AG04449 (cell line): ENCODE results near the gene NAALAD2.
"Not testable (repeated sequence)": the region's sequence is repeated elsewhere in the genome, so short reads cannot be mapped to it uniquely, and the experiment has no call there.

ENCODE experiments used
- CTCF ChIA-PET: fragments of 350-600 bp; formaldehyde crosslinking; extraction: SDS; loops from one replicate; lab custom pipeline; 2021; ENCODE audit warnings: antibody characterized with exemption; lab: Yijun Ruan, JAX
- POLR2A ChIA-PET: fragments of 400-600, 350-600 bp; formaldehyde crosslinking; extraction: SDS; loops from one replicate; lab custom pipeline; 2020; ENCODE audit warnings: antibody characterized with exemption, inconsistent platforms; lab: Yijun Ruan, JAX
- DNase-seq: peaks from one replicate; pipeline ENCODE4 v3.0.0-alpha.2; 2010; ENCODE audit warnings: low read depth, low spot score
- H3K4me3 ChIP-seq: 2 replicates; pipeline ENCODE4 v1.5.1; 2011; ENCODE audit warnings: low read depth, mild to moderate bottlenecking, control low read depth, low read length
- TF ChIP-seq, protein P1 (sequence below): IDR thresholded peaks from one replicate; pipeline ENCODE4 v1.5.1; 2011; ENCODE audit warnings: mild to moderate bottlenecking, moderate library complexity, low read length, control low read depth, inconsistent platforms; ENCODE audit not compliant: insufficient read depth; ENCODE audit errors: missing control alignments

NAALAD2 gene

GRCh38 chr11:90204832-90205646 is 70.6 kb downstream of the NAALAD2 start:
- ChIA-PET POLR2A (interaction anchor here (0.7 kb wide), 1 partner anchor 18 kb away, joined by 3 read pairs; no protein-coding TSS in a partner anchor), CTCF (interaction anchor here (0.6 to 2.7 kb wide), 15 partner anchors 9 to 590 kb away, joined by 3 to 34 read pairs (median 5); no protein-coding TSS in a partner anchor)
- no peak overlapping the region for H3K4me3 ChIP-seq
- TF ChIP-seq, protein P1, sequence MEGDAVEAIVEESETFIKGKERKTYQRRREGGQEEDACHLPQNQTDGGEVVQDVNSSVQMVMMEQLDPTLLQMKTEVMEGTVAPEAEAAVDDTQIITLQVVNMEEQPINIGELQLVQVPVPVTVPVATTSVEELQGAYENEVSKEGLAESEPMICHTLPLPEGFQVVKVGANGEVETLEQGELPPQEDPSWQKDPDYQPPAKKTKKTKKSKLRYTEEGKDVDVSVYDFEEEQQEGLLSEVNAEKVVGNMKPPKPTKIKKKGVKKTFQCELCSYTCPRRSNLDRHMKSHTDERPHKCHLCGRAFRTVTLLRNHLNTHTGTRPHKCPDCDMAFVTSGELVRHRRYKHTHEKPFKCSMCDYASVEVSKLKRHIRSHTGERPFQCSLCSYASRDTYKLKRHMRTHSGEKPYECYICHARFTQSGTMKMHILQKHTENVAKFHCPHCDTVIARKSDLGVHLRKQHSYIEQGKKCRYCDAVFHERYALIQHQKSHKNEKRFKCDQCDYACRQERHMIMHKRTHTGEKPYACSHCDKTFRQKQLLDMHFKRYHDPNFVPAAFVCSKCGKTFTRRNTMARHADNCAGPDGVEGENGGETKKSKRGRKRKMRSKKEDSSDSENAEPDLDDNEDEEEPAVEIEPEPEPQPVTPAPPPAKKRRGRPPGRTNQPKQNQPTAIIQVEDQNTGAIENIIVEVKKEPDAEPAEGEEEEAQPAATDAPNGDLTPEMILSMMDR: peak; percentile 76
- no peak for DNase-seq

DNA sequence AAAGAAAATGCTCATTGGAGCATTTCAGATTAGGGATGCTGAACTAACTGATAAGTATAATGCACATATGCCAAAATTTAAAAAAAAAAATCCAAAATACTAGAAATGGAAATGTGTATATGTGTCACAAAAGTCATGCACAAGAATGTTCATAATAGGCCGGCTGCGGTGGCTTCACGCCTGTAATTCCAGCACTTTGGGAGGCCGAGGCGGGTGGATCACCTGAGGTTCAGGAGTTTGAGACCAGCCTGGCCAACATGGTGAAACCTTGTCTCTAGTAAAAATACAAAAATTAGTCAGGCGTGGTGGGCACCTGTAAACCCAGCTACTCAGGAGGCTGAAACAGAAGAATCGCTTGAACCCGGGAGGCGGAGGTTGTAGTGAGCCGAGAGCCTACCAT is 73.5 kb downstream of the NAALAD2 start:
- CTCF ChIA-PET: interaction anchor here (1.1 kb wide), 1 partner anchor 11 kb away, joined by 5 read pairs; no protein-coding TSS in a partner anchor
- H3K4me3 ChIP-seq, POLR2A ChIA-PET, DNase-seq: not testable (repeated sequence)

DNA sequence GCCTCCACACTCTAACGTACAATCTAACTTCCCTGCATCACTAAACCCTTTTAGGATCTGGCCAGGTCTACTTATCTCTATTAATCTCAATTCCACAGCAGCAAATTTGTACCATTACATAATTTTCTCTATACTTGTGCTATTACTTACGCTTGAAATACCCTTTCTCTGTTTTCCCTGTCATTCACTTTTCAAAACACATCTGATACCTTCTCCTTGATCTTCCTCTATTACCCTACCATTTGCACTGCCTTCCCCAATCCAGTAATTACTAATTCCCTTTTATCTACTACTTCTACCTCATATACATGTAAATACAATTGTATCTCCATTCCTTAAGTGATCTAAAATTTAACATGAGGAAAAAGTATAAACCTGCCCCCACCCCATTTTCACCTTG is 74.4 kb downstream of the NAALAD2 start:
- TF ChIP-seq, protein P1: no peak
- no peak for DNase-seq
- ChIA-PET CTCF (interaction anchor here (1.1 kb wide), 1 partner anchor 11 kb away, joined by 5 read pairs; no protein-coding TSS in a partner anchor), POLR2A (no interaction called here)
- H3K4me3 ChIP-seq: no peak overlapping the region

GRCh38 chr11:90213322-90213721 is 78.9 kb downstream of the NAALAD2 start:
- no peak for DNase-seq
- no peak overlapping the region for H3K4me3 ChIP-seq
- TF ChIP-seq, protein P1: no peak
- CTCF ChIA-PET: interaction anchor here (2.3 kb wide), 1 partner anchor 9 kb away, joined by 24 read pairs; no protein-coding TSS in a partner anchor
- POLR2A ChIA-PET: no interaction called here

GRCh38 chr11:90216611-90217010 is 82.1 kb downstream of the NAALAD2 start:
- ChIA-PET CTCF (interaction anchor here (4.5 kb wide), 1 partner anchor 12 kb away, joined by 34 read pairs; no protein-coding TSS in a partner anchor), POLR2A (no interaction called here)
- TF ChIP-seq, protein P1: no peak
- DNase-seq: no peak
- no peak overlapping the region for H3K4me3 ChIP-seq

DNA sequence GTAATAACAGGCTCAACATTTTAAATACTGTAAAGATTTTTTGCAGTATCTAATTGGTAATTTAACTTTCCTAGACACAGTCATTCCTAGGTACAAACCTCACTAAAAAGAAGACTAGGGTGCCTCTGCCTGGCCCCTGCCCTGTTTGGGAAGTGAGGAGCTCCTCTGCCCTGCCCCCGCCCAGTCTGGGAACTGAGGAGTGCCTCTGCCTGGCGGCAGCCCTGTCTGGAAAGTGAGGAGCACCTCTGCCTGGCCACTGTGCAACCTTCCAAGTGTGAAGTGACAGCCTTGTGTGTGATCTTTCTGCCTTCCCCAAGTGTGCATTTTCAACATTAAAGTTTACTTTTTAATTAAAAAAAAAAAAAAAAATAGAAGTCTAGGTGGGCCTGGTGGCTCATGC is 84.1 kb downstream of the NAALAD2 start:
- no peak for DNase-seq
- POLR2A ChIA-PET: no interaction called here
- CTCF ChIA-PET: interaction anchor here (1.8 to 4.5 kb wide), 2 partner anchors 10 to 14 kb away, joined by 5 to 34 read pairs; no protein-coding TSS in a partner anchor
- TF ChIP-seq, protein P1: no peak
- no peak overlapping the region for H3K4me3 ChIP-seq
